ENCODE data around the gene ARL6IP6. TPM values are rescaled to one million over a fixed set of nuclear protein-coding genes. Genes with fewer than 3 reads are reported as not detected.

The ARL6IP6 gene
- total RNA-seq: 11.4 TPM

DNA sequence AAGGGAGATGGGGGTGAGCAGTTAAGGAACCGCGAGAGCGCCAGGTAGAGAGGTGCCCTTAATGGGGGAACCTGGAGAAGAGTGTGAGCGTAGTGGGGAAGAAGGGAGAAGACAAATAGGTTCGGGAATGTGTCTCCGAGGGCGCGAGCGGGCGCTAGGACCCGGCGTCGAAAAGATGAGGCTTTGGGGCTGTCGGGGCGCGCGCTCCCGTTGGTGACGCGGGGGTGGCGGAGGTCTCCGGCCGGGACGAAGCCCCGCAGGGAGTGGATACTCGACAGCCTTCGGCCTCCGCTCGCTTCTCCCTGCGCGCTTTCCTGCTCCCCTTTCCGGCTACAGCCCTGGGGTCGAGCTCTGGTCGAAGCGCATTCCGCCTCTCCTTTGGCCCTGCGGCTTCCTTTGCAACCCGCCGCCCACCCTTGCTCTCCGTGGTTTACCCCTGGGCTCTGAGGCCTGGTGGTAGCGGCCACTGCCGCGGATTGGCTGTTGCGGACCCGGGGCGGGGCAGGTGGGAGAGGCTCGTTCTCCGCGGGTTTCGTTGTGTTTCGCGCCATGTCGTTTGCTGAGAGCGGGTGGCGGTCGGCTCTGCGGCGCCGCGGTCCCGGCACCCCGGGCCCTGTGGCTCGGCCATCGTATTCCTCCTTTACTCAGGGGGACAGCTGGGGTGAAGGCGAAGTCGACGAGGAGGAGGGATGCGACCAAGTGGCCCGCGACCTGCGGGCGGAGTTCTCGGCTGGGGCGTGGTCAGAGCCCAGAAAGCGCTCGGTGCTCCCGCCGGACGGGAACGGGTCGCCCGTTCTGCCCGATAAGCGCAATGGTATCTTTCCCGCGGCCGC, at the start of gene ARL6IP6:
Gene ARL6IP6 (plus strand): TSS at position 545 of the 833 bp plus-strand sequence. CDS start 5 bp downstream, at position 550.
- DNase-seq (ENCODE audit: low spot score): peak; percentile 92

DNA sequence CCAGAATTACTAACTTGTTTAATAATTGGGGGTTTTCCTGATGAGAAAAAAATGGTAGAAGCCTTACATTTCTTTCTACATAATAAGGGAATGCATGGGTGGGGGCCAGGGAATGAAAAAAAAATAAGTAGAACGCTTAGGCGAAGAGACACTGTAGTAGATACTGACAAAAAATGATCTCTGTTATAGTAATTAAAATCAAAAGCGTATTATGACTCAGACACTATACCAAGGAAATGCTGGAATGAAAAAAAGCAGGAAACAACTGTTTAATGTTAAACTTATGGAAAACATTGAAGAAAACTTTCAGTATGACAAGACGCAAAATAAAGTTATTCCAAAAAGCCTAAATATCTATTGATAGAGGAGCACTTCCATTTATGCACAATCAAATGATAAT, 44.1 kb upstream of the ARL6IP6 start:
- no peak for DNase-seq (ENCODE audit: low spot score)

DNA sequence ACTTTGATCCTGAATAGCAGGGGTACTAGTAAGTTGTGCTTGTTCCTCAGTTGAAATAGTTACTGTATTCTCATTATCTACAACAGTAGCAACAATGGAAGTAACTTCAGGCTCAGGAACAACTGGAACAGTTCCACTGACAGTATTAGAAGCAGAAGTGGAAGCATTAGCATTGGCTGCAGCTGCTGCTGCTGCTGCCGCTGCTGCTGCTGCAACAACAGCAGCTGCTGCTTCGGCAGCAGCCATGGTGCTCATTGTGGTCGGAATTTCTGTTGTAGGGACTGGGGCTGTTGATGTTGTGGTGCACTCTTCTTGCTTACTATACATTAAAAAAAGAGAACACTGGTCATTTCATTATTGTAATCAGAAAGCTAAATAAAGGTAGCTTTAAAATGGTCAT, 42.0 kb upstream of the ARL6IP6 start:
- DNase-seq (ENCODE audit: low spot score): no peak

DNA sequence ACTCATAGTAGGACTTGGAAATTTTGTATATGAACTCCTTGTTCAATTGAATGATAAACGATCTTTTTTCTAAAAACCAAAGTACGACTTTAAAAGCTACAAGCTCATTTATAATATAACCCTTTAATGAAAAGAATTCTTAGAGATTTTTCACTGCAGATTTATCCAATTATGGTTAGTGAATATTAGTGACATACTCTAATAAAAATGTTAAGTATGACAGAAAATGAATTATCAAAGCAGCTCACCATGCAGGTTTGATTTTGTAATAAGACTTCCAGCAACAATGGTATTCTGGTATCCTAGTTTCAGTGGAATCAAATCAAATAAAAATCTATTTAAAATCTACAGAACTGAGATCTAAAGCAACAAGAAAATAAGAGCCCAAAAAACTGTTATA, 39.6 kb upstream of the ARL6IP6 start:
- DNase-seq (ENCODE audit: low spot score): no peak

DNA sequence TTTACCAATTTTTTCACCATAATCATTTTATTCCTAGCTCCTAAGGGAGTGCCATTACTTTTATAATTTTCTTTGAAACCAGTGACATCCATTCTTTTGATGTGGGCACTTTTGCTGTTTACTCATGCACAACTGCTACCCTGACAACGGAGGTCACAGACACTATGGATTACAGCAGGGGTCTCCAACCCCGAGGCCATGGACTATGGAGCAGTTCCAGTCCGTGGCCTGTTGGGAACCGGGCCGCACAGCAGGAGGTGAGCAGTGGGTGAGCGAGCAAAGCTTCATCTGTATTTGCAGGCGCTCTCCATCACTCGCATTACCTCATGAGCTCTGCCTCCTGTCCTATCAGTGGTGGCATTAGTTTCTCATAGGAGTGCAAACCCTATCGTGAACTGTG, 35.8 kb upstream of the ARL6IP6 start:
- no peak for DNase-seq (ENCODE audit: low spot score)

DNA sequence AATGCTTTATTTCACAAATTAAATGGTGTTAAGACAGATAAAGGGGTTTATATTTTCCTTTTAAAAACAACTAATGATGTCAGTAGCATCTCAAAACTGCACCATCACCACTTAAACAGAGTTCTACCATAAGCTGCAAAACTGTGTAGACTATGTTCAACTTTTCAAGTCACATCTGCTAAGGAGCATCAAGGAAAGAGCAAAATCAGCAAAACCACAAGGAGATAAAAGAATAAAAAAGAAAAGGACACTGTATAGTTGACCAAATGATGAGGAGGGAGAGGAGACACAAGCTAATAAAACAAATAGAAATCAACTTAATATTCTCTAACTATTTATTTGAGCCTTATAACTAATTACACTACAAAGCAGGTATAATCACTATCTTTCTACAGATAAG, 35.0 kb upstream of the ARL6IP6 start:
- DNase-seq (ENCODE audit: low spot score): no peak

DNA sequence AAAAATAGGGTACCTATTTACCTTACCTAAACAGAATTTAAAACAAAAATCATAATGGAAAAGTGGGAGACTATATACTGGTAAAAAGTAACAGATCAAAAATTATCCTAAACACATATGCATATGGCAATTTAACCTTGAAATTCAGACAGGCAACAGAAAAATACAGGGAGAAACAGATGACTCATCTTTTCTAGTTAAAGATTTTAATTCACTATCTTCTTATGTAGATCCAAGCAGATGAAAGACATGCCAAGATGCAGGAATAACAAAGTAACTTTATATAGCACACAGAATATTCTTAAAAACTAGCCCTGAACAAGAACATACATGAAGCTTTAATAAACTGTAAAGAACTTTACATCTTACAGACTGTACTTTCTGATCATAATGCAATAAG, 32.1 kb upstream of the ARL6IP6 start:
- no peak for DNase-seq (ENCODE audit: low spot score)

DNA sequence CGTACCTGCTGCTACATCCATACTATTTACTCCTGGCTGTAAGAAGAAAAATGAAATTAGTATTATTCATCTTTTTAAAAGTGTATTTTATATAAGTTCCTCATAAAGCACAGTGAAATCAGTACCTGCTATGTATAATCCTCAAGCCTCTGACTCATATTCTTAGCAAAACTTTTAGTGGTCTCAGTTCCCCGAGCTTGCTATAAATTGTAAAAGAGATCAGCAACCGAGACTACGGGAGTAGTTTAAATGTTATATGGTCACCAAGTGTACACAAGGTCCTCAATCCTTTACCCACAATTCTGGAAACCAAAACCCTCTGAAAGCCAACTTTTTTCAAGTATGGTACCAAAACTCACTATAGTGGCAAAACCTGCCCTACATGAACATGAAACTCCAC, 25.4 kb upstream of the ARL6IP6 start:
- no peak for DNase-seq (ENCODE audit: low spot score)

DNA sequence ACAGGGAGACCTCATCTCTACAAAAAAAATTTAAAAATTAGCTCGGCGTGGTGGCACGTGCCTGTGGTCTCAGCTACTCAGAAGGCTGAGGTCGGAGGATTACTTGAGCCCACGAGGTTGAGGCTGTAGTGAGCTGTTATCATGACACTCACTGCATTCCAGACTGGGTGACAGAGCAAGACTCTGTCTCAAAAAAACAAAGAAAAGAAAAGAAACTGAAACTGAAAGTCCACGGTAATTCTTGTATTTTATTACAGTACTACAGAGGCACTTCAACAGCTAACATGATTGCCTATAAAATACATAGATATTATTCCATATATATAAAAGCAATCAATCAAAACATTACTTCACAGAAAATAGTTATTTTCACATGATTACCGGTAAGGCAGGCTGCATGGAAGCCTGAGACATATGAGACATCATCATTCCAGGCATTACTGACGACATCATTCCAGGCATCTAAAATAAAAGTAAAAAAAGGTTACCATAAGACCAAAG, 24.2 kb upstream of the ARL6IP6 start:
- no peak for DNase-seq (ENCODE audit: low spot score)

DNA sequence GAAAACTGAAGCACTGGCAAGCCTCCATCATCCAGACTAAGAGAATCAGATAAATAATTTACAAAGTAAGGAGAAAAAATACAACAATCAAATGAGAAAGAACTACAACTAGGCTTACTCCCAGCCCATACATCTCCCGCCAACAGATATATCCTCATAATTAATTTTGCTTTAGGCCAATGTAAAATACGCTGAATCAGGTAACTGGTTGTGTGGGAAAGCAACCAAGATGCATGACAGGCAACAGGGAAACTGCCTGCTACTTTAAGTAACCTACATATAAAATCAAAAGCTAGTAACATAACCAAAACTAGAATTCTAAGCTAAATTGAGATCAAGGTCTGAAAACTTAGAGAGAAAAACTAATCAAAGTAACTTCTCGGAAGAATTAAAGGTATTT, 22.7 kb upstream of the ARL6IP6 start:
- no peak for DNase-seq (ENCODE audit: low spot score)

DNA sequence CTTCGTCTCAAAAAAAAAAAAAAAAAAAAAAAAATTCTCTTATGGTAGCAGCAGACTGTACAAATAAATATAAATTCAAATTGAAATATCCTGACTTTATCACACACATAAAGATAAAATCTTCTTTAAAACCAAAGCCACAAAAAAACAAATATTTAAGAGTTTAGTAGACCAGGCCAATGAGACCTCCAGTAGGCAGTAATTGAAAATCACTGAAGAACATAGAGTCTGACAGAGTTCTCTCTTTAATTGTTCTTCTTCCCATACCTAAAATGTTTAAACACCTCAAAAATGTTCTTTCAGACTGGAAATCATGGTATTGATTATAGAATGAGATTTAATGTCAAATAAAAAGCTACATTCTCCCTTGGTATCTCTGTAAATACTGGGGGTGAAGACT, 21.9 kb upstream of the ARL6IP6 start:
- DNase-seq (ENCODE audit: low spot score): no peak

DNA sequence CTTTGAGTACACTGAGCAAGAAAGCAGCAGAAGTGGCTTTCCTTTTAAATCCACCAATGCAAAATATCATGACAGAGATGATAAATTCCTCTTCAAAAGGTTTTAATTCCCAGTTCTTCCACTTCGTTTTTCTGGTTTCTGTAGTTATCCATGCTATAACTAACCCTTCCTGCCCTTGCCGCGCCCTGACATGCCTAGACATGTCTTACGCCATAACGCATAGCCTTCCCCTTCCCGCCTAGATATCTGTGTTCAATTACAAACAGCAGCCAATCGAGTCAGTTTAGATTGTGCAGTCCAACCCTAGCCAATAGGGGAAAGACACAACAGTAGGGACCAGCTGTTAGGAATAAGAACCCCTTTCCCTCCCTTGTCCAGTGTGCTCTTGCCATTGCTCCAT, 17.2 kb upstream of the ARL6IP6 start:
- DNase-seq (ENCODE audit: low spot score): no peak

DNA sequence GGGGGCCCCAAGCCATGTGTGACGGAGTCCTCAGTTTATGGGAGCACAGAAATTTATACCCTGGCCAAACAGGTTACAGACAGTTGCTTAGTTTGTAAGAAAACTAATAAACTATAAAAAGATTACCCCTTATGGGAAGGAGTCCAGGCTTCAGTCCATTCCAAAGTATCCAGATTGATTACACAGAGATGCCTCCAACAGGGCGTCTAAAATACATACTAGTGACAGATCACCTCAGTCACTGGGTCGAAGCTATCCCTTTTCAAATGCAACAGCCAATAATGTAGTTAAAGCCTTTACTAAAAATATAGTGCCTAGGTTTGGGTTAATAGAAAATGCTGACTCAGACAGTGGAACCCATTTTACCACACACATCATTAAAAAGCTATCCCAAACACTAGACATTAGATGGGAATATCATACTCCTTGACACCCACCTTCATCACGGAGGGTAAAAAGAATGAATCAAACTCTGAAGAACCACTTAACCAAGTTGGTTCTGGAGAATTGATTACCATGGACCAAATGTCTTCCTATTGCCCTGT, 11.9 kb upstream of the ARL6IP6 start:
- no peak for DNase-seq (ENCODE audit: low spot score)

DNA sequence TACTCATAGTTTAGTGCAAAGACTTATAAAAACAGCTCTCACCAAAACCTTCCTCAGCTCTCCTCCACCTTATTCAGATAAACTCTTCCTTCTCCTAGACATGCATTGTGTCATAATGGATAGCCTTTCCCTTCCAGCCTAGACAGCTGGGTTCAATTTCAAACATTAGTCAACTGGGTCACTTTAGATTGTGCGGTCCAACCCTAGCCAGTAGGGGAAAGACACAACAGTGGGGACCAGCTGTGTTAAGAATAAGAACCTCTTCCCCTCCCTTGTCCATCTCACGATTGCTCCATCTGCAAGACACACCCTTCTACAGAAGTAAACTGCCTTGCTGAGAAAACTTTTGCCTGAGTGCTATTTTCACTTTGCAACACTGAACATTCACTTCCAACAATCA, 9.7 kb upstream of the ARL6IP6 start:
- DNase-seq (ENCODE audit: low spot score): no peak

DNA sequence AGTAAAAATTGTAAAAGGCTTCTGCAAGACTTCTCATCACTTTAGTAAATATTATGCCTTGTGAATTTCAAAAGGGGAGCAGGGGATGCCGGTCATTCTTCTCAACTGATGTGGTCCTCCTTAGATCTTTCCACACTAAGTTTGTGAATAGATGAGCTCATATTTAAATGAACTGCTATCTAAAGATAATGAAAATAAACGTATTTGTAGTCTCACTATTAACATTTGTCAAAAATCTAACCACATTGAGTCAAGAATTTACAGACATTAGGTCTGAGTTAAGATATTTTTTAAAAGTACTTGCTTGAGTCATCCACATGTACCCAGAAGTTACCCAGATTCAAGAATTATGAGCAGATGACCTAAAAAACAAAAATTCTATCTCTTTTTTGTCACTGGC, 7.7 kb upstream of the ARL6IP6 start:
- no peak for DNase-seq (ENCODE audit: low spot score)

DNA sequence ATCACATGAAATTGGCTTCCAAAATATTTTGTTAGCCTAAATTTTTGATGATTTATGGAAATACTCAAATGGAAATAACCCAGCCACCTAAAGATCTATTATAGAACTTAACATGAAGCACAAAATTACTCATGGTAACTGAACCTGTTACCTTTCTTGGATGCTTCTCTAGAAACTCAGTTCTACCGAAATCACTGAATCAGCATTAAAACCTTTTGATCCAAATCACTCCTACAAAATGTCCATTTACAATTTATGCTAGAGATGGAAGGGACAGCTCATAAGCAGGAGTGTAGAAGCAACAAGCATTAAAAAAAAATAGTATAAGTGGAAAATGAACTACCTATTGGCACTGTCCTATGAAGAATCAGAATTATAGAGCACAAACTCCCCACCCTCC, 3.3 kb upstream of the ARL6IP6 start:
- no peak for DNase-seq (ENCODE audit: low spot score)

DNA sequence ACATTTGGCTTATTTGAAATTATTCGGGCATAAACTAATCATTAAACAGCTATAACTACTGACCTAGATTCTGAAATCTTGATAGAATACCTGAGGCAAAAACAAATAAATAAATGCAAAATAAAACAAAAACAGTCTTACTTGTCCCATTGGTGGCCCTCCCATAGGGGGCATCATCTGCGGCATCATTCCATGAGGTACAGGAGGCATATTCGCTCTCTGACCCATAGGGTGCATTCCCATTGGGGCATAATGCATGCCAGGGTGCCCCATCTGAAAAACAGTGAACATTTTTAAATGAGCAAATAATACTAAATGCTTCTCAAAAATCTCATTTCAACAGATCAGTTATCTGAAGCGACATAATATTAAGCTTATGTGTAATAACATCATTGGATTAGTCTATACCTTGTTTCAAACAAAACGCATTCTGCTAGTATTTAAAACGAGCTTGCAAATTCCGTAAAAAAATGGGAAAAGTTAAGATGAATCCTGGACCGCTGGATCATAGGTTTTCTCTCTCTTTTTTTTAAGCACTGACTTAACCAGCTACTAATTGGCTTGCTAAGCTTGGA, 2.5 kb upstream of the ARL6IP6 start:
- no peak for DNase-seq (ENCODE audit: low spot score)

DNA sequence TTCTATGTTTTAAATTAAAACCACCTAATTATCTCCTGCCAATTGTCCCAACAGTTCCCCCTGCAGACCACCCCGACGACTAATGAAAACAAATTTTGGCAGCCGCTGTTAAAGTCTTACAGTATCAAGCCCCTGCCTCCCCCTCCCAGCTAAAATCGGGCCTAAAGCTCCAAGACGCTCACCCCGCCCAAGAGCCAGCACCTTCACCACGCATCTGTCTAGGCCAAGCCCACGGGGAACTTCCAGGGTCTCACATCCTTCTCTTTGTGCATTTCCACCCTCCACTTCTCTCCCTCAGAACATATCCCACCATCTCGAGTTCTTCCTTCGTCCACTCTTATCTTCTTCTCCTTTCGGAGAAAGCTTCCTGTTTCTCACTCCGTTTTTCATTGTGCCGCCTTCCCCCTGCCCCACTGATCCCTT, 1.6 kb upstream of the ARL6IP6 start:
- peak; percentile 12 for DNase-seq (ENCODE audit: low spot score)

DNA sequence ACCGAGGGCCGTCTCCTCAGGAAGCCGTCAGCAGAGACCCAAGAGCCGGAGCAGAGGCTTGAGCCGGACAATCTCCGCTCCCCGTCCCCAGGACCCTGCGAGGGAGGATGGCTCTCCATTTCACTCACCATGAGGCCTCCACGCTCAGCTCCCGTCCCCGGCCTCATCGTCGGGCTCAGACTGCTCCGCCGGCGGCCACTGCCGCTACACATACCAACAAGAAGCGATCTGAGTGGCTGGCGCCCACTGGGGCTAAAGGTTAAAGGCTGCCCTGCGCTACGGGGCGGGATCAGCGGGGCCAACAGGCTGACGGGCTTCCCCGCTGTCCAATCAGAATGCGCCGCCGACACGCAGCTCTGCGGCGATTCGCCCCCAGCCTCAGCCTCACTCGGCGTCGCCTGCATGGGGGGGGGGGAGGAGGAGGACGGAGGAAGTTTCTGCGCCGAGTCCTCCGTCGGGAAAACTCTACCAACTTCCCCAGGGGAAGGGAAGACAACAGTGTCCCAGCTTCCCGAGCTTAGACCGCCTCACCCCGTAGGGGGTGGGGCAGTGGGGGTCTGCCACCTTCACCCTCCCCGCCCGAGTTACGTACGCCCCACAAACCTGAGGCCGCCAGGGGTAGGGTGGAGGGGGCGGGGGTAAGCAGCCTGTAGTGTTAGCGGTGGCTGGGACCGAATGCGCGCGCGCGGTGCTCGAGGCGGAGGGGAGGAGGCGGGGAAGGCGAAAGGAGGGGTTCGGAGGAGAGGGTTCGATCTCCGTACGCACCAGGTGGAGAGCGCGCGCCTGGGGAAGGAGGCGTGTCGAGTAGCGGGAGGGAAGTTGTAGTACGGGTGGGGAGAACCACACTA, 968 bp upstream of the ARL6IP6 start, which contains the start of gene PRPF40A:
Gene PRPF40A (minus strand): TSS at position 234 of the 848 bp plus-strand sequence. CDS start 22 bp downstream, at position 212.
- DNase-seq (ENCODE audit: low spot score): peak; percentile 99

DNA sequence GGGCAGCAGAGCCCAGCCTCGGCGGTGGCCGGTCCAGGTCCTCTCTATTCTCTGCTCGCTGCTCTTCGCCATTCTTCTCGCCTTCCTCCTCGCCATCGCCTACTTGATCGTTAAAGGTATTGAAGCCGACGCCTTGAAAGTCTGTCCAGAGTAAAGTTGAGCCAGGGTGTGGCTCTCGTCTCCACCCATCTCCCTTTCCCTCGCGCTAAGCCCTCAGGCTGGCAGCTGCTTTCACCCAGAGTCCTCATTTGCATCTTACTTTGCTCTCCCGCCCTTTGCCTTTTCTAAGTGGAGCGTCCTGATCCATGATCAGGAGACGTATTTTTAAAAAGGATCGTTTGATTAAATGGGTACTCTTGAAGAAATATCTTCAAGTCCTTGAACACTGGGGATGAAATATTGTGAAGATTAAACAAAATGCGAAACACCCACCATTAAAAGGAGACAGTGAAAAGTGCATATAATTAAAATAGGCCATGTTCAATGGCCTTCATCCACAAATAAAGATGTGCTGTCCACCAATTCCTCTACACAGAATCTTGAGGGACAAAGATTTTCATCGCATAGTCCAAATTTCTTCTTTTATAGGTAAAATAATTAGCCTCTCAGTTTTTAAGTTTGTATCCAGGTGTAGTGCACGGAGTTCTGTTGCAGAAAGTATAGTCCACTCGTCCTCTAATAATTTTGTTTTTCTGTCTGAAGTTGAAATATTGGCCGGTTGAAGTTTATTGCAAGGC, 657 bp downstream of the ARL6IP6 start:
- no peak for DNase-seq (ENCODE audit: low spot score)

DNA sequence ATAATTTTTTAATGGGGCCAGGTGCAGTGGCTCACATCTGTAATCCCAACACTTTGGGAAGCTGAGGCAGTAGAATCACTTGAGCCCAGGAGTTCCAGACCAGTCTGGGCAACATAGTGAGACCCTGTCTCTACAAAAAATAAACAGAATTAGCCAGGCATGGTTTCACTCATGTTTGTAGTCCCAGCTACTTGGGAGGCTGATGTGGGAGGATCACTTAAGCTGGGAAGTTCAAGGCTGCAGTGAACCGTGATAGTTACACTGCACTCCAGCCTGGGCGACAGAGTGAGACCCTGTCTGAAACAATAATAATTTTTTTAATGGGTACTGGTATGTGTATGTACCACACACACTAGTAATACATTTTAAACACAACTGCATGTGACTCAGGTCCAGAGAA, 2.4 kb downstream of the ARL6IP6 start:
- no peak for DNase-seq (ENCODE audit: low spot score)

Measured in mucosa of gallbladder (tissue), 1 donor.